Head of caudate nucleus (tissue), 42 donors: ENCODE measurements around the gene NPHS1.
"Not testable (repeated sequence)": the region's sequence is repeated elsewhere in the genome, so short reads cannot be mapped to it uniquely, and the experiment has no call there.

ENCODE experiments used
- DNase-seq, 42 donors: peaks; one replicate each; pipeline versions ENCODE4 v3.0.0 to v3.0.0-alpha.2; 2020 to 2021; ENCODE audit warnings: mixed read lengths in 7 of 42
- intact Hi-C: fragments of 100-400 bp; cut with DNase I; formaldehyde crosslinking; loops from one replicate; pipeline ENCODE4 v1.15.0; 2022

NPHS1 gene, protein sequence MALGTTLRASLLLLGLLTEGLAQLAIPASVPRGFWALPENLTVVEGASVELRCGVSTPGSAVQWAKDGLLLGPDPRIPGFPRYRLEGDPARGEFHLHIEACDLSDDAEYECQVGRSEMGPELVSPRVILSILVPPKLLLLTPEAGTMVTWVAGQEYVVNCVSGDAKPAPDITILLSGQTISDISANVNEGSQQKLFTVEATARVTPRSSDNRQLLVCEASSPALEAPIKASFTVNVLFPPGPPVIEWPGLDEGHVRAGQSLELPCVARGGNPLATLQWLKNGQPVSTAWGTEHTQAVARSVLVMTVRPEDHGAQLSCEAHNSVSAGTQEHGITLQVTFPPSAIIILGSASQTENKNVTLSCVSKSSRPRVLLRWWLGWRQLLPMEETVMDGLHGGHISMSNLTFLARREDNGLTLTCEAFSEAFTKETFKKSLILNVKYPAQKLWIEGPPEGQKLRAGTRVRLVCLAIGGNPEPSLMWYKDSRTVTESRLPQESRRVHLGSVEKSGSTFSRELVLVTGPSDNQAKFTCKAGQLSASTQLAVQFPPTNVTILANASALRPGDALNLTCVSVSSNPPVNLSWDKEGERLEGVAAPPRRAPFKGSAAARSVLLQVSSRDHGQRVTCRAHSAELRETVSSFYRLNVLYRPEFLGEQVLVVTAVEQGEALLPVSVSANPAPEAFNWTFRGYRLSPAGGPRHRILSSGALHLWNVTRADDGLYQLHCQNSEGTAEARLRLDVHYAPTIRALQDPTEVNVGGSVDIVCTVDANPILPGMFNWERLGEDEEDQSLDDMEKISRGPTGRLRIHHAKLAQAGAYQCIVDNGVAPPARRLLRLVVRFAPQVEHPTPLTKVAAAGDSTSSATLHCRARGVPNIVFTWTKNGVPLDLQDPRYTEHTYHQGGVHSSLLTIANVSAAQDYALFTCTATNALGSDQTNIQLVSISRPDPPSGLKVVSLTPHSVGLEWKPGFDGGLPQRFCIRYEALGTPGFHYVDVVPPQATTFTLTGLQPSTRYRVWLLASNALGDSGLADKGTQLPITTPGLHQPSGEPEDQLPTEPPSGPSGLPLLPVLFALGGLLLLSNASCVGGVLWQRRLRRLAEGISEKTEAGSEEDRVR (N-terminal part only)

DNA sequence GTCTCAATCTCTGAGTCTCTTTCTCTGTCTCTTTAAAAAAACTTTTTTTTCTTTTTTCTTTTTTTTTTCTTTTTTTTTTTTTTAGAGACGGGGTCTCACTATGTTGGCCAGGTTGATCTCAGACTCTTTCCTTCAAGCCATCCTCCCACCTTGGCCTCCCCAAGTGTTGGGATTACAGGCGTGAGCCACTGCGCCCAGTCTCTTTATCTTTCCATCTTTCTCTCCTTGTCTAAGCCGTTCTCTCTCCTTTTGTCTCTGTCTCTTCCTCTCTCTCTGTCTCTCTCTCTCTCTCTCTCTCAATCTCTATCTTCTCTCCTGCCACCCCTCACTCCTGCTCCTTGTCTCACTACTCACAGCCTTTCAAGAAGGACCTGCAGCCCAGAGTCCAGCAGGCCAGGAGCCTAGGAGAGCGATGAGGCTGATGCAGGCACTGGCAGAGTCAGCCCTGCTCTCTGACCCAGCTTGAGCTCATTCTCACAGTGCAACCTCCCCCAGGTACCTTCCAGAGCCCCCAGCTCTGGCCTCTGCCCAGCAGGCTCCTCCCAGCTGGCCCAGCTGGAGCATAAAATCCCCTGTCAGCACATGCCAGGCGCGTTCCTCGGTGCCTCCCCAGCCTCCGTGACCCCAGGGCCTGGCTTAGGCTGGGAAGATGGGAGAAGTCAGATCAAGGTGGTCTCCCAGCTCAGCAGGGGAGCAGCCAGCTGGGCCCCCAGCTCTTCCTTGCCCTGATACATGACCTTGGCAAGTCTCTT lies at the start of gene NPHS1:
TSS of gene NPHS1 (minus strand) at position 476 of the 752 bp plus-strand sequence. CDS start 667 bp downstream, outside the sequence.
- DNase-seq, result no peak
- intact Hi-C loops, result no loop called here

DNA sequence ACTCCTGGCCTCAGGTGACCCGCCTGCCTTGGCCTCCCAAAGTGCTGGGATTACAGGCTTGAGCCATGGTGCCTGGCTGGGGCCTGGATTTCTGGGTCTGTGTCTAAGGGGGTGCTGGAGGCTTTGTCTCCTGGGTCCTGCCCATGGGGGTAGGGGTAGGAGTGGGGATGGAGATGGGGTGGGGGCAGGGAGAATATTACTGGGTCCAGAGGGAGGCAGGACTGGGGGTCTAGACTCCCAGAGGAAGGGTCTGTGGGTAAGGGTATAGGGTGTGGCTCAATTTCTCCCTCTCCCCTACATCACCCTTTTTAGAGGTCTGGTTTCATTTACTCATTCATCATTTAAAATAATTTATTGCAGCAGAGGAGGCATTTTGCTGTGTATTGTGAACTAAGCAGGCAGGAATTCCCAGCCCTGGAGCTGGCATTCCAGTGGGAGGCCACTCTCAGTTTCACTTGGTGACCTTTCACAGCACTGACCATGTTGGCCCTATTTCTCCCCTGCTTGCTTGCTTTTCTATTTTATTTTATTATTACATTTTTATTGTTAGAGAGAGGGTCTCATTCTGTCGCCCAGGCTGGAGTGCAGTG lies 48.8 kb upstream of the NPHS1 start:
- intact Hi-C loops, result no loop called here
- no peak for DNase-seq

DNA sequence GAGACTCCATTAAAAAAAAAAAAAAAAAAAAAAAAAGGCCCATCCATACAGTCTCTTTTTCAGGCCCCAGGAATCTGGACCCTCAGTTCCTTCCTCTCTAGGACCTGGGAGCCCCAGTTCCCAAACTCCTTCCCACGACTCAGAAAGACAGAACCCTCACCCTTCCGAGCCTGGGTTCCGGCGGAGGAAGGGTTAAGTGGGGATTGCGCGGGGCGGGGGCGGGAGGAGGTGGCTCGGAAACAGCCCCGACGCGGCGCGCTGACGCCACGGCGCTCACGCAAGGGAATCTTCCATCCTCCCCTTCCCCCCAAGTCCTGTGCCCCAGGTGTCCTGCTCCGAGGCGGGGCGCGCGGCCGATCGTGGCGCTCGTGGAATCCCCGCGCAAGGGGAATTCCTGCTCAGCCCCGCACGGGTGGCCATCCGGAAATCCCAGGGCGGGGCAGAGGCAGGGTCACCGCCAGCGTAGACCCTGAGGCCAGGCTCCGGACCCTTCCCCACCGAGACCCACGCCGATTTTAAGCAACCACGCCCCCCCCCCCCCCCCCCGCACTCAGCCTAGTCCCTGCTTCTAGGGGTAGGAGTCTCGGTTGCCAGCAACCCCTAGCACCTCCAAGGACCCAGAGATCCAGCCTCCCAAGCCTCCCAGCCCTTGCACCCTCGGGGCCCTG lies 47.4 kb upstream of the NPHS1 start:
- DNase-seq, result peak; percentile 53 to 93 (median 82)
- intact Hi-C loops, result no loop called here

DNA sequence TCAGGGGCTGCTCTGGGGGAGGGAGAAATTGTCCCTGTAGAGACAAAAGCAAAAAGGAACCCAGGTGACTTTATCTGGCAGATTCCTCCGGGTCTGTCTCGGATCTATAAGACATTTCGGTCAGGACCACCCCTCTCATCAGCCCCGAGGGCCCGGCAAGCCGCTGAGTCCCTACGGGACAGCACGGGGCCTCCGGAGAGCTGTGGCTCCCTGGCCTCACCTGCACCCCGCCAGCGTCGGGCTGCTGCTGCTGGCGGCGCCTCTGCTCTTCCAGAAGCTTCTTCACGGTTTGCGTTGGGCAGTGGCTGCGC lies 46.1 kb upstream of the NPHS1 start:
- intact Hi-C loops, result no loop called here
- DNase-seq, result no peak

DNA sequence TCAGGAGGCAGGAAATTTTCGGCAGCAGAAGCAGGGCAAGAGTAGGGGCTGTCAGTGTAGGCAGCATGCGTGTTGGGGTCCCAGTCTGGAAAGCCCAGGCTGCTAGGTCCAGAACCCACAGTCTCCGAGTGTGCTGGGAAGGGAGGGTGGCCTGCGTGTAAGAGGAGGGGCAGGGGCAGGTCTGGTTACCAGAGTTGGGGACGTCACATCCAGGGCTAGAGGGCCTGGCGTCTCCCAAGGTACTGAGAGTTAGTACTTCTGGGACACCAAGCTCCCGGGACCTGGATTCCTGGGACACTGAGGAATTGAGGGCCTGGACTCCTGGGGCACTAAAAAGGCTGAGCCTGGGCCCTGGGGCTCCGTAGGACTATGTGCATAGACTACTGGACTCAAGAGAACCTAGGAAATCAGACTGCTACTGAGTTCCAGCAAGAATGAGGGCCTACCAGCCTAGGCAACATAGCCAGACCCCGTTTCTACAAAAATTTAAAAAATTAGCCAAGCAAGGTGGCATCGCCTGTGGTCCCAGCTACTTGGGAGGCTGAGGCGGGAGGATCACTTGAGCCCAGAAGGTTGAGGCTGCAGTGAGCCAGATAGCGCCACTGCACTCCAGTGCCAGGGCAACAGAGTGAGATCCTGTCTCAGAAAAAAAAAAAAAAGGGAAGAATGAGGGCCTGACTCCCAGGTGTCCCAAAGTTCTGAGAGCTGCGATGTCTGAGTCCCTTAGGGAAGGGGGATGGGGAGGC lies 45.6 kb upstream of the NPHS1 start:
- intact Hi-C loops, result no loop called here
- DNase-seq, result no peak

DNA sequence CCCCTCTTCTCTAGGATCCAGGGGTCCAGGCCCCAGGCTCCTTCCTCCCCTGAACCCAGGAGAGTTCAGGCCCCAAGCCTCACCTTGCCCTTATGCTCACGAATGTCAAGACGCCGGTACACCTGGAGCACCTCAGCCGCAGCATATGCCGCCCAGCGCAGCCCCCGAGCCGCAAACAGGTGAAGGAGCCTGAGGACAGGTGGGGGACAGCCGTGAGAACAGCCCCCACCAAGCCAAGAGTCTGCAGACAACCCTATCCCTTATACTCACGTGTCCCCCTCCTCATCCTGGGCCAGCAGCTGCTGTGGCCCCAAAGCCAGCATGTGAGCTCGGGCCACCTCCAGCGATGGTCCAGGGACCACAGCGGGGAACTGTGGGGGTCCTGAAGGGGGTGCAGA lies 44.3 kb upstream of the NPHS1 start:
- DNase-seq, result no peak
- intact Hi-C loops, result no loop called here

DNA sequence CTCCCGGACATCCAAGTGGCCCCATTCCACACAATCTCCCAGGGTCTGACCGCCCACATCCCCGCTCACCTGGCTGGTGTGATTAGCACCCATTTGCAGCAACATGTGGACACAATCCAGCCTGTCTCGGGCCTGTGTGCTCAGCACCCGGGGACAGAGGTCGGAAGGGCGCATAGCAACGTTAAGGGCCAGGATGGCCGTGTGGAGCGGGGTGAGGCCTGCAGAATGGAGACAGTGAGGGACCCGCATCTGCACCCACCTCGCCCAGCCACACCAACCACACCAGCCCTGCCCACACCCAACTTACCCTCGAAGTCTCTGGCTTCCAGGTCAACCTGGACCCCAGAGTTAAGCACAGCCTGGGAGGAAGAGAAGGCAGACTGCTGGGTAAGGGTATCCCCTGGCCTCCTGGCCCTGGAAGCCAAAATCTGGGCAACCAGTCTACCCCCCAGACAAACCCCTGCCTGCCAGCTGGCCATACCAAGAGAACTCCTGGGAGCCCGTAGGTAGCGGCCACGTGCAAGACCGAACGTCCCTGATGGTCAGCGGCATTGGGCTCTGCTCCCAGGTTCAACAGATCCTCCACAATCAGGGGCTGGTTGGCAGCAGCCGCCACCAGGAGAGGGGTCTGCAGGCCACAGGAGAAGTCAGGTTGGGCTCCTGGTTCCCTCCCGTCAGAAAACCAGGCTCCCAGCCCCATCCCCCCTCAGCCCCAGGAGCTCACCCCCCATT lies 43.8 kb upstream of the NPHS1 start:
- no peak for DNase-seq
- intact Hi-C loops, result no loop called here

DNA sequence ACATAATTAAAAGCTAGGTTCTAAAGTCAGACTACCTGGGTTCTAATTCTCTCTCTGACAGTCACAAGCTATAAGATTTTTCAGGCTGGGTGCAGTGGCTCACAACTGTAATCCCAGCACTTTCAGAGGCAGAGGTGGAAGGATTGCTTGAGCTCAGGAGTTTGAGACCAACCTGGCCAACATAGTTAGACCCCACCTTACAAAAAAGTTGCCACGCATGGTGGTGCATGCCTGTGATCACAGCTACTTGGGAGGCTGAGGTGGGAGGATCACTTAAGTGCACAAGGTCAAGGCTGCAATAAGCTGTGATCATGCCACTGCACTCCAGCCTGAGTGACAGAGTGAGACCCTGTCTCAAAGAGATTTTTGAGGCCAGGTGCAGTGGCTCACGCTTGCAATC lies 42.0 kb upstream of the NPHS1 start:
- intact Hi-C loops, result no loop called here
- DNase-seq, result no peak

DNA sequence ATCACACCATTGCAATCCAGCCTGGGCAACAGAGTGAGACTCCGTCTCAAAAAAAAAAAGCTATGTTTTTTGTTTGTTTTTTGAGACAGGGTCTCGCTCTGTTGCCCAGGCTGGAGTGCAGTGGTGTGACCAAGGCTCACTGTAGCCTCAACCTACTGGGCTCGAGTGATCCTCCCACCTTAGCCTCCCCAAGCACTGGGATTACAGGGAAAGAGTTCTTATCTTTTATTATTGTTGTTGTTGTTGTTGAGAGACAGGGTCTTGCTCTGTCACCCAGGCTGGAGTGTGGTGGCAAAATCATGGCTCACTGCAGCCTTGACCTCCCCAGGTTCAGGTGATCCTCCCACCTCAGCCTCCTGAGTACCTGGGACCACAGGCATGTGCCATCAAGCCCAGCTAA lies 39.5 kb upstream of the NPHS1 start:
- DNase-seq, intact Hi-C loops: not testable (repeated sequence)

DNA sequence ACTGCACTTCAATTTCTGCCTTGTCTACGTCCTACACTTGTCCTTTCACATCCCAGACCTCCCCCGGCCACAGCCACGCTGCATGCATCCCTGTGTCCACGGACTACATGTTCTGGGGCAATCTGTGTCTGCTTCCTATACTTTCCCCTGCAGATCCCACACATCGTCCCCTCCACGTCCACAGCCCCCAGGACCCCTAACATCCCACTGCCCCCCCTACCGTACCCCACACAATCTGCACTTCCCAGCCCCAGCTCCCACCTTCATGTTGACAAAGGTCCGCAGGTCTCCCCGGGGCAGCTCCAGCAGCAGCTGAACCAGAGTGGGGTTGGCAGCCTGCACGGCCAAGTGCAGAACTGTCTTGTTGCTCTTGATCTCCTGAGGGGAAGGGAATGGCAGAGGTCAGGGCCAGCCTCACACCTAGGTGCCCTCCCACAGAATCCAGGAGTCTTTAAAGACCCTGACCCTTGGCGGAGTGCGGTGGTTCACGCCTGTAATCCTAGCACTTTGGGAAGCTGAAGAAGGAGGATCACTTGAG lies 37.9 kb upstream of the NPHS1 start:
- no peak for DNase-seq
- intact Hi-C loops, result no loop called here

DNA sequence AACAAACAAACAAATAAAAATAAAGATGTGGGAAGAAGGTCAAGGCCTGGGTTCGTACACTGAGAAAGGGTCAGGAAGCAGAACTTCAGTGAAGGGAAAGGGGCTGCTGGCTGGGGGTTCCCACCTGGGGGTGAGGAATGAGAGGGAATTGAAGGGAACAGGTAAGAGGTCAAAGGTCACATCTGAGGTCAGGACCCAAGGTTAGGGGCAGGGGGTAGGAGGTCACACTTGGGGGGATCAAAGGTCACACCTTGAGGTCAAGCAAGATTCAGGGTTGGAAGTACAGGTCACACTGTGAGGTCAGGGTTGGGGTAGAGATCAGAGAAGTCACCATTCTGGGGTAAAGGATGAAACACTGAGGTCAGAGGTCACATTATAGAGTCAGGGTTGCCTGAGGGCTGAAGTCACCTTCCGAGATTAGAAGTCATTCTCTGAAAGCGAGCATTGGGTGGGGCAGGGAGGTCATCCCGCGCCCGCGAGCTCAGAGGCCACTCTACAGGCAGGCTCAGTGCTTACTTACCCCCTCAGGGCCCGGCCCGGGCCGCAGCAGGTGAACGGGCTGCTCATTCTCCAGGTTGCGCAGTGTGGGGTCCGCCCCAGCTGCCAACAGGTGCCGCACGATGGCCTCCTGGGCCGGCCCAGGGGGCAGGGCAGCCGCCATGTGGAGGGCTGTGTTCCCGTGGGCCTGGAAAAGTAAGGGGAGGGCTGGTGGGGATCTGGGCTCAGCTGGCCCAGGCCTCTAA lies 37.2 kb upstream of the NPHS1 start:
- DNase-seq, result no peak
- intact Hi-C loops, result no loop called here

DNA sequence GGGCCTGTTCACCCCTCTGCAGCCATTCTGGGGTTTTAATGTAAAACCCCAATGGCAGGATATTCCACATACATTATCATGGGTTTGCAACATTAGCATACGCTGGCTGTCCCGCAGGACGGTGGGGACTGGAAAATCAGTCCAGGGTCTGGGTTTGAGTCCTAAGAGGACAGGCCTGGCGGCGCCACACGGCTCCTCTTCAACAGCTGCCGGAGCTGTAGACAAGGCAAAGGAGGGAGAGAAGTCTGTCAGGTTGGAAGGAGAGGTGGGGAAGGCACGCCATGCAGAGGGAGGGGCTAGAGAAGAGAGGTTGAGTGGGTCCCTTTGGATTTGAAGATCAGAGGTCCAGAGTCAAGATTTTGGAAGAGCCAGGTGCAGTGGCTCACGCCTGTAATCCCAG lies 36.1 kb upstream of the NPHS1 start:
- no peak for DNase-seq
- intact Hi-C loops, result no loop called here

DNA sequence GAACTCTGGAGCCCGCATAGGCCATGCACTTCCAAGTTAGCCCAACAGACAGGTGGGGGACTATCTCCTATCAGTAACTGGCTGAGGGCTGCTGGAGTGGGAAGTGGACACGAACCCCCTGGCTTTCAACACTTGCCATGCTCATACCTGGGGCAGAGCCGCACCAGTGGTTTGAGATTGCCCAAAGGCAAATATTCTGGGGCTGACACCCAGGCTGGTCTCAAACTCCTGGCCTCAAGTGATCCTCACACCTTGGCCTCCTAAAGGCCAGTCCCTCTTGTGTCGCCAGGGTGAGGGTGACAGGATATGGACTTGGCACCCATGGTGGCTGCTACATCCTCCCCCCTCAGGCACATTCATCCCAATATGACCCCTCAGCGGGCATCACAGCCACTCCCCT lies 34.9 kb upstream of the NPHS1 start:
- no peak for DNase-seq
- intact Hi-C loops, result no loop called here

DNA sequence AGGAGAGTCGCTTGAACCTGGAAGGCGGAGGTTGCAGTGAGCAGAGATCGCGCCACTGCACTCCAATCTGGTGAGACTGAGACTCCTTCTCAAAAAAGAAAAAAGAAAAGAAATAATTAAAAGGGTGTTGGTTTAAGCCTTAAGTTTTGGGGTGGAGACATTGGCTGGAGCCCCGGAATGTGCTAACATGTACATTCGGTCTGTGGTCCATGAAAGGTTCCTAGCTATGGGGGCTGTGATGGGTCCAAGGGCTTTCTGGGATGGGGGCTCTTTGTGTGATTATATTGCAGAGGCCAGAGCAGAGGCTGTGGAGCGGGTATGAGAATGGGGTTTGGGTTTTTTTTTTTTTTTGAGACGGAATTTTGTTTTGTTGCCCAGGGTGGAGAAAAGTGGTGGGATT lies 33.6 kb upstream of the NPHS1 start:
- intact Hi-C loops, result no loop called here
- DNase-seq, result no peak

DNA sequence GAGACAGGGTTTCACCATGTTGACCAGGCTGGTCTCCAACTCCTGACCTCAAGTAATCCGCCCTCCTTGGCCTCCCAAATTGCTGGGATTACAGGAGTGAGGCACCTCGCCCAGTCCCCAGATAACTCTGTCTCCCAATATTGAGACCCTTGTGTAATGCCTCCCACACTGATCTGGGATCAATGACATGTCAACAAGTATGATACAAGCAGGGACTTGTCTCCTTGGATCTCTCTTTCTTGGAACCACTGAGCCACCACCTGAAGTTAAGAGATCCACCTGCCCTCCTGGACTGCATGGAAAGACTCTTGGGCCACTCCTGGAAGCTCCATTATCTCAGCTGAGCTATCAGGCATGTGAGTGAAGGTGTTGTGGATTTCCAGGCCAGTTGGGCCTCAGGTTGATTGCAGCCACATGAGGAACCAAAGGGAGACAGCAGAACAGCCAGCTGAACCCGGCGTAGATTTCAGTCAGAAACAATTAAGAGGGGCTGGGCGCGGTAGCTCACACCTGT lies 33.0 kb upstream of the NPHS1 start:
- intact Hi-C loops, result no loop called here
- DNase-seq, result no peak

DNA sequence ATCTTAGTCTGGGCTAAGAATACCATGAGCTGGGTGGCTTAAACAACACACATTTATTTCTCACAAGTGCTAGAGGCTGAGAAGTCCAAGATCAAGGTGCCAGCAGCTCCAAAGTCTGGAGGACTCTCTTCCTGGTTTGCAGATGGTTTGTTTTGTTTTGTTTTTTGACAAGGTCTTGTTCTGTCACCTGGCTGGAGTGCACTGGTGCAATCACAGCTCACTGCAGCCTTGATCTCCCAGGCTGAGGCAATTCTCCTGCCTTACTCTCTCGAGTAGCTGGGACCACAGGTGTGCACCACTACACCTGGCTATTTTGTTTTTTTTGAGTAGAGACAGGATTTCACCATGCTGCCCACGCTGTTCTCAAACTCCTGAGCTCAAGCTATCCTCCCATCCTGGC lies 31.6 kb upstream of the NPHS1 start:
- intact Hi-C loops, result loop anchor here (2.0 kb wide), 1 partner anchor 51 kb away; no protein-coding TSS in a partner anchor
- DNase-seq, result no peak
